Measurements from ENCODE around the gene CAMKK2.

- no peak for TF ChIP-seq CTCF (IDR thresholded peaks at IDR 0.05; ENCODE audit: low read depth, low read length)
- TF ChIP-seq MAX (IDR thresholded peaks at IDR 0.05; ENCODE audit: low read depth, low read length) = no peak
- no peak for TF ChIP-seq POLR2A (IDR thresholded peaks at IDR 0.05; ENCODE audit: extremely low read depth, insufficient read length)
These were observed 35.1 kb downstream of the CAMKK2 start for GRCh38 chr12:121261398-121261797.

All from NB4 (cell line).